A673 (cell line): ENCODE measurements around the gene NDUFB4. TPM values are rescaled to one million over a fixed set of nuclear protein-coding genes. Genes with fewer than 3 reads are reported as not detected.

Experiments
- BruUV-seq: library from RNA; stranded (reverse); fragments of 400-500 nt; replicated peaks from 2 replicates; lab custom pipeline; 2021; lab: Mats Ljungman, UMichigan
- CTCF ChIA-PET: fragments of 300-600 bp; sonication (Branson Sonifier 250); formaldehyde crosslinking; loops from one replicate; lab custom pipeline; 2022; ENCODE audit warnings: antibody characterized with exemption; lab: Charles Lee
- POLR2A ChIA-PET: fragments of 300-600 bp; sonication (Branson Sonifier 250); formaldehyde crosslinking; loops from one replicate; lab custom pipeline; 2022; ENCODE audit warnings: antibody characterized with exemption; ENCODE audit not compliant: low non-redundant PET; lab: Charles Lee
- DNase-seq: peaks from one replicate; pipeline ENCODE4 v3.0.0-alpha.2; 2015; ENCODE audit warnings: low spot score
- H3K27ac ChIP-seq: fragments of 200-600 bp; sonication (generic); 2 replicates; pipeline ENCODE4 v1.5.1; 2016; ENCODE audit warnings: mixed run types, low read depth, mild to moderate bottlenecking, mixed read lengths, antibody characterized with exemption, low read length; ENCODE audit not compliant: poor library complexity, severe bottlenecking
- H3K27me3 ChIP-seq: fragments of 200-600 bp; sonication (generic); replicated peaks from 2 replicates; pipeline ENCODE4 v1.6.1; 2017; ENCODE audit warnings: mixed run types, low read depth, mild to moderate bottlenecking, mixed read lengths, antibody characterized with exemption, low read length; ENCODE audit not compliant: insufficient read depth, poor library complexity
- H3K36me3 ChIP-seq: fragments of 200-600 bp; sonication (generic); 2 replicates; pipeline ENCODE4 v1.6.1; 2016; ENCODE audit warnings: mixed run types, mild to moderate bottlenecking, mixed read lengths, antibody characterized with exemption, low read length; ENCODE audit not compliant: insufficient read depth, poor library complexity, severe bottlenecking
- H3K4me1 ChIP-seq: fragments of 200-600 bp; sonication (generic); 2 replicates; pipeline ENCODE4 v1.6.1; 2017; ENCODE audit warnings: mixed run types, mild to moderate bottlenecking, mixed read lengths, antibody characterized with exemption, low read length; ENCODE audit not compliant: insufficient read depth, poor library complexity, severe bottlenecking
- H3K4me3 ChIP-seq: fragments of 200-600 bp; sonication (generic); 2 replicates; pipeline ENCODE4 v1.5.1; 2016; ENCODE audit warnings: low read depth, mixed run types, mild to moderate bottlenecking, mixed read lengths, low read length; ENCODE audit not compliant: poor library complexity, severe bottlenecking
- H3K9me3 ChIP-seq: fragments of 200-600 bp; sonication (generic); 2 replicates; pipeline ENCODE4 v1.6.1; 2016; ENCODE audit warnings: mixed run types, low read depth, mild to moderate bottlenecking, mixed read lengths, antibody characterized with exemption, low read length; ENCODE audit not compliant: poor library complexity, severe bottlenecking
- EZH2 ChIP-seq: fragments of 200-600 bp; sonication (generic); IDR thresholded peaks from 2 replicates; pipeline ENCODE4 v1.6.1; 2017; ENCODE audit warnings: borderline replicate concordance, low read depth, mild to moderate bottlenecking, mixed read lengths, antibody characterized with exemption, low read length; ENCODE audit not compliant: poor library complexity, severe bottlenecking
- intact Hi-C: fragments of 100-400 bp; cut with micrococcal nuclease; formaldehyde crosslinking; loops from one replicate; pipeline ENCODE4 v1.10.0; 2022; ENCODE audit not compliant: unreplicated experiment
- total RNA-seq: library from RNA; stranded (reverse); gene quantifications from 2 replicates; pipeline ENCODE4 v1.2.3, GENCODE V29; 2021
- TF ChIP-seq, protein P1 (sequence below): fragments of 300-800, 200-600 bp; sonication (generic); conservative IDR thresholded peaks from 2 replicates; pipeline ENCODE4 v1.5.1; 2017; ENCODE audit warnings: low read depth, mild to moderate bottlenecking, antibody characterized with exemption, low read length, moderate library complexity, mixed read lengths

Gene NDUFB4
- total RNA-seq, 1 experiment from 2014 or later: 200 TPM

DNA sequence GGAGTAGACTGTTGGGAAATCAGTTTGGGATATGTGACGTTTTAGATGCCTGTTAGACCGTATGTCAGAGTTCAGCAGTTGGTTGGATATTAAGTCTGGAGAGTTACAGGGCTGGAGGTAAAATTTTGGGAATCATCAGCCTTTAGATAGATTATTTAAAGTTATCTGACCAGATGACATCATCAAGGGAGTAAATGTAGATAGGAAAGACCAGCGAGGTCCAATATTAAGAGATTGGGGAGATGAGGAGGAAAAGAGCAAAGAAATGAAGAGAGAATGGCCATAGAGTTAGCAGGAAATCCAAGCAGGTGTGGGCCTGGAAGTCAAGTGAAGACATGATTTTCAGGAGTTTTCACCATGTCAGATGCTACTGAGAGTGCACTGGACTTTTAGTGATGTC, 3.1 kb downstream of the NDUFB4 start:
- ChIA-PET CTCF (no interaction called here), POLR2A (no interaction called here)
- intact Hi-C loops: loop anchor here (5.0 kb wide), 1 partner anchor 143 kb away; the partner anchor contains the start of genes GTF2E1 and RABL3
- no peak overlapping the region for H3K27ac ChIP-seq
- H3K36me3 ChIP-seq: peaks cover 51% of the 10 kb centered on the region
- no peak for TF ChIP-seq EZH2
- TF ChIP-seq, protein P1, sequence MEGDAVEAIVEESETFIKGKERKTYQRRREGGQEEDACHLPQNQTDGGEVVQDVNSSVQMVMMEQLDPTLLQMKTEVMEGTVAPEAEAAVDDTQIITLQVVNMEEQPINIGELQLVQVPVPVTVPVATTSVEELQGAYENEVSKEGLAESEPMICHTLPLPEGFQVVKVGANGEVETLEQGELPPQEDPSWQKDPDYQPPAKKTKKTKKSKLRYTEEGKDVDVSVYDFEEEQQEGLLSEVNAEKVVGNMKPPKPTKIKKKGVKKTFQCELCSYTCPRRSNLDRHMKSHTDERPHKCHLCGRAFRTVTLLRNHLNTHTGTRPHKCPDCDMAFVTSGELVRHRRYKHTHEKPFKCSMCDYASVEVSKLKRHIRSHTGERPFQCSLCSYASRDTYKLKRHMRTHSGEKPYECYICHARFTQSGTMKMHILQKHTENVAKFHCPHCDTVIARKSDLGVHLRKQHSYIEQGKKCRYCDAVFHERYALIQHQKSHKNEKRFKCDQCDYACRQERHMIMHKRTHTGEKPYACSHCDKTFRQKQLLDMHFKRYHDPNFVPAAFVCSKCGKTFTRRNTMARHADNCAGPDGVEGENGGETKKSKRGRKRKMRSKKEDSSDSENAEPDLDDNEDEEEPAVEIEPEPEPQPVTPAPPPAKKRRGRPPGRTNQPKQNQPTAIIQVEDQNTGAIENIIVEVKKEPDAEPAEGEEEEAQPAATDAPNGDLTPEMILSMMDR: no peak
- no TSS peak for BruUV-seq
- no peak overlapping the region for H3K4me3 ChIP-seq
- no peaks in the 10 kb centered on the region for H3K27me3 ChIP-seq
- H3K9me3 ChIP-seq: no peaks in the 10 kb centered on the region
- peaks cover 9% of the 10 kb centered on the region for H3K4me1 ChIP-seq
- DNase-seq: no peak

- H3K27ac ChIP-seq: no peak overlapping the region
- H3K27me3 ChIP-seq: no peaks in the 10 kb centered on the region
- H3K9me3 ChIP-seq: no peaks in the 10 kb centered on the region
- ChIA-PET POLR2A (no interaction called here), CTCF (no interaction called here)
- no peak overlapping the region for H3K4me3 ChIP-seq
- H3K36me3 ChIP-seq: peaks cover 51% of the 10 kb centered on the region
- intact Hi-C loops: no loop called here
- peaks cover 9% of the 10 kb centered on the region for H3K4me1 ChIP-seq
- DNase-seq: no peak
- no peak for TF ChIP-seq EZH2
- TF ChIP-seq, protein P1: no peak
- BruUV-seq: no TSS peak
Observed at GRCh38 chr3:120601554-120601953, 5.4 kb downstream of the NDUFB4 start.

- BruUV-seq: no TSS peak
- no peak for DNase-seq
- no peaks in the 10 kb centered on the region for H3K27me3 ChIP-seq
- intact Hi-C loops: no loop called here
- H3K4me3 ChIP-seq: no peak overlapping the region
- no peaks in the 10 kb centered on the region for H3K9me3 ChIP-seq
- CTCF ChIA-PET: no interaction called here
- peaks cover 48% of the 10 kb centered on the region for H3K36me3 ChIP-seq
- no peak for TF ChIP-seq EZH2
- TF ChIP-seq, protein P1: no peak
- no peak overlapping the region for H3K27ac ChIP-seq
- POLR2A ChIA-PET: no interaction called here
- H3K4me1 ChIP-seq: peaks cover 3% of the 10 kb centered on the region
Observed at GRCh38 chr3:120602682-120603081, 6.5 kb downstream of the NDUFB4 start.
